Cardiac muscle cell (in vitro differentiated cells and primary cell): Measurements from ENCODE around the gene POU1F1. TPM values are rescaled to one million over a fixed set of nuclear protein-coding genes. Genes with fewer than 3 reads are reported as not detected.
"Not testable (repeated sequence)": the region's sequence is repeated elsewhere in the genome, so short reads cannot be mapped to it uniquely, and the experiment has no call there.

ENCODE experiments used
- DNase-seq, 2 donors: peaks; one replicate each; pipeline versions ENCODE4 v3.0.0 to v3.0.0-alpha.2; 2010 to 2017; ENCODE audit warnings: low read depth in 1 of 2, low spot score in 1 of 2
- H3K27ac ChIP-seq: fragments of 200-600 bp; sonication (generic); 2 replicates; pipeline ENCODE4 v1.5.1; 2016
- H3K27me3 ChIP-seq: fragments of 200-600 bp; sonication (generic); 2 replicates; pipeline ENCODE4 v1.6.0; 2016; ENCODE audit warnings: control low read depth
- H3K36me3 ChIP-seq: fragments of 200-600 bp; sonication (generic); 2 replicates; pipeline ENCODE4 v1.5.1; 2016; ENCODE audit warnings: control low read depth
- H3K4me1 ChIP-seq: fragments of 200-600 bp; sonication (generic); 2 replicates; pipeline ENCODE4 v1.8.1; 2017; ENCODE audit warnings: low read depth, mild to moderate bottlenecking, mixed run types
- H3K4me3 ChIP-seq: fragments of 200-600 bp; sonication (generic); 2 replicates; pipeline ENCODE4 v1.5.1; 2016; ENCODE audit warnings: mild to moderate bottlenecking
- H3K9me3 ChIP-seq: fragments of 200-600 bp; sonication (generic); 2 replicates; pipeline ENCODE4 v1.5.1; 2017; ENCODE audit warnings: low read depth, mild to moderate bottlenecking, control low read depth
- CTCF ChIP-seq: IDR thresholded peaks from 2 replicates; pipeline ENCODE4 v1.5.1; 2012; ENCODE audit warnings: low read depth, mild to moderate bottlenecking, low read length
- polyA plus RNA-seq: library from polyadenylated mRNA; unstranded; fragments of >200 nt; fragmentation: Nextera tagmentation; extraction: Ambion mirVana; gene quantifications from 2 replicates; pipeline ENCODE4 v1.2.1, GENCODE V29; 2016
- total RNA-seq: library from RNA; depleted of rRNA; stranded (reverse); fragments of >200 nt; gene quantifications from 2 replicates; pipeline ENCODE4 v1.2.3, GENCODE V29; 2016

POU1F1 gene
- total and polyA plus RNA-seq, 2 experiments from 2014 or later = not detected

GRCh38 chr3:87313641-87314040 lies 37.3 kb upstream of the POU1F1 start:
- no peak overlapping the region for H3K27ac ChIP-seq

GRCh38 chr3:87311309-87311708 lies 34.9 kb upstream of the POU1F1 start:
- H3K27ac ChIP-seq = no peak overlapping the region
- peaks cover 26% of the 10 kb centered on the region for H3K27me3 ChIP-seq
- no peaks in the 10 kb centered on the region for H3K36me3 ChIP-seq
- H3K4me3 ChIP-seq = no peak overlapping the region
- no peaks in the 10 kb centered on the region for H3K9me3 ChIP-seq
- H3K4me1 ChIP-seq = no peaks in the 10 kb centered on the region
- no peak for DNase-seq
- no peak for TF ChIP-seq CTCF

More at GRCh38 chr3:87313641-87314040, 37.3 kb upstream of the POU1F1 start:
- DNase-seq = no peak
- TF ChIP-seq CTCF = no peak
- peaks cover 22% of the 10 kb centered on the region for H3K27me3 ChIP-seq
- H3K36me3 ChIP-seq = no peaks in the 10 kb centered on the region
- no peaks in the 10 kb centered on the region for H3K4me1 ChIP-seq
- no peaks in the 10 kb centered on the region for H3K9me3 ChIP-seq
- no peak overlapping the region for H3K4me3 ChIP-seq

- Histone ChIP-seq H3K4me1 (no peaks in the 10 kb centered on the region), H3K9me3 (no peaks in the 10 kb centered on the region), H3K36me3 (no peaks in the 10 kb centered on the region), H3K4me3 (no peak overlapping the region), H3K27me3 (peaks cover 22% of the 10 kb centered on the region), H3K27ac (no peak overlapping the region)
- no peak for DNase-seq
- TF ChIP-seq CTCF = no peak
Observed at GRCh38 chr3:87309601-87310000, 33.2 kb upstream of the POU1F1 start.

- DNase-seq = no peak
- Histone ChIP-seq H3K36me3 (no peaks in the 10 kb centered on the region), H3K9me3 (no peaks in the 10 kb centered on the region), H3K4me3 (no peak overlapping the region), H3K27me3 (peaks cover 20% of the 10 kb centered on the region), H3K27ac (no peak overlapping the region), H3K4me1 (no peaks in the 10 kb centered on the region)
- TF ChIP-seq CTCF = peak; percentile 35
Observed at GRCh38 chr3:87307805-87308204, 31.4 kb upstream of the POU1F1 start.

GRCh38 chr3:87305517-87305916 lies 29.1 kb upstream of the POU1F1 start:
- H3K27me3 ChIP-seq = peaks cover 25% of the 10 kb centered on the region
- no peak overlapping the region for H3K4me3 ChIP-seq
- no peaks in the 10 kb centered on the region for H3K9me3 ChIP-seq
- no peaks in the 10 kb centered on the region for H3K4me1 ChIP-seq
- no peak for TF ChIP-seq CTCF
- no peaks in the 10 kb centered on the region for H3K36me3 ChIP-seq
- DNase-seq = no peak
- no peak overlapping the region for H3K27ac ChIP-seq

GRCh38 chr3:87305031-87305430 lies 28.6 kb upstream of the POU1F1 start:
- not testable (repeated sequence) for H3K36me3 ChIP-seq, H3K27ac ChIP-seq, DNase-seq, H3K9me3 ChIP-seq, H3K4me1 ChIP-seq, H3K4me3 ChIP-seq
- peaks cover 25% of the 10 kb centered on the region for H3K27me3 ChIP-seq
